Measurements from ENCODE around the gene SLC22A16.

The SLC22A16 gene

GRCh38 chr6:110395221-110395620 lies 81.2 kb downstream of the SLC22A16 start:
- no peak for TF ChIP-seq CTCF (conservative IDR thresholded peaks at IDR 0.05; ENCODE audit: low read depth, low read length)
- no peak for DNase-seq (ENCODE audit: low read depth)

GRCh38 chr6:110394409-110394808 lies 82.0 kb downstream of the SLC22A16 start:
- DNase-seq (ENCODE audit: low read depth) = no peak
- TF ChIP-seq CTCF (conservative IDR thresholded peaks at IDR 0.05; ENCODE audit: low read depth, low read length) = no peak
- no peak overlapping the region for H3K4me3 ChIP-seq (ENCODE audit: low read length)

More at GRCh38 chr6:110395221-110395620, 81.2 kb downstream of the SLC22A16 start:
- H3K4me3 ChIP-seq (ENCODE audit: low read length) = no peak overlapping the region

GRCh38 chr6:110392727-110393126 lies 83.7 kb downstream of the SLC22A16 start:
- no peak overlapping the region for H3K4me3 ChIP-seq (ENCODE audit: low read length)
- no peak for DNase-seq (ENCODE audit: low read depth)
- TF ChIP-seq CTCF (conservative IDR thresholded peaks at IDR 0.05; ENCODE audit: low read depth, low read length) = no peak

- no peak for DNase-seq (ENCODE audit: low read depth)
- no peak overlapping the region for H3K4me3 ChIP-seq (ENCODE audit: low read length)
These were observed 86.0 kb downstream of the SLC22A16 start for GRCh38 chr6:110390404-110390803.

GRCh38 chr6:110389689-110390382 lies 86.6 kb downstream of the SLC22A16 start:
- TF ChIP-seq CTCF (conservative IDR thresholded peaks at IDR 0.05; ENCODE audit: low read depth, low read length) = no peak
- no peak for DNase-seq (ENCODE audit: low read depth)
- H3K4me3 ChIP-seq (ENCODE audit: low read length) = no peak overlapping the region

More at GRCh38 chr6:110390404-110390803, 86.0 kb downstream of the SLC22A16 start:
- no peak for TF ChIP-seq CTCF (conservative IDR thresholded peaks at IDR 0.05; ENCODE audit: low read depth, low read length)

- no peak for TF ChIP-seq CTCF (conservative IDR thresholded peaks at IDR 0.05; ENCODE audit: low read depth, low read length)
- no peak for DNase-seq (ENCODE audit: low read depth)
These were observed 88.4 kb downstream of the SLC22A16 start for GRCh38 chr6:110387986-110388385.

GRCh38 chr6:110385458-110385863 lies 91.0 kb downstream of the SLC22A16 start:
- no peak for TF ChIP-seq CTCF (conservative IDR thresholded peaks at IDR 0.05; ENCODE audit: low read depth, low read length)

More at GRCh38 chr6:110387986-110388385, 88.4 kb downstream of the SLC22A16 start:
- H3K4me3 ChIP-seq (ENCODE audit: low read length) = no peak overlapping the region

More at GRCh38 chr6:110385458-110385863, 91.0 kb downstream of the SLC22A16 start:
- no peak for DNase-seq (ENCODE audit: low read depth)
- no peak overlapping the region for H3K4me3 ChIP-seq (ENCODE audit: low read length)

Measured in retinal pigment epithelial cell (primary cell).